HCT116 (cell line): ENCODE data around the gene UBA6. TPM values are rescaled to one million over a fixed set of nuclear protein-coding genes. Genes with fewer than 3 reads are reported as not detected.

ENCODE experiments used
- ATAC-seq: fragments of 200-7000 bp; cut with Tn5 transposase; 2 replicates; pipeline ENCODE4 v1.9.1; 2020; ENCODE audit warnings: mild to moderate bottlenecking, moderate library complexity
- BruUV-seq: library from RNA; stranded (reverse); fragments of 400-500 nt; replicated peaks from 2 replicates; lab custom pipeline; 2021; lab: Mats Ljungman, UMichigan
- CTCF ChIA-PET: fragments of 300-600 bp; sonication (Branson Sonifier 250); formaldehyde crosslinking; loops from one replicate; lab custom pipeline; 2021; ENCODE audit warnings: antibody characterized with exemption; lab: Charles Lee
- POLR2A ChIA-PET: fragments of 300-600, 350-600 bp; sonication (Branson Sonifier 250); formaldehyde crosslinking; loops from one replicate; lab custom pipeline; 2021; ENCODE audit warnings: antibody characterized with exemption; lab: Charles Lee
- RAD21 ChIA-PET, 2 experiments: fragments of 300-600 bp; sonication (Branson Sonifier 250); formaldehyde crosslinking; loops; one replicate each; lab custom pipeline; 2023; ENCODE audit warnings: low total read pairs in 2 of 2; ENCODE audit not compliant: uncharacterized antibody in 2 of 2, unreplicated experiment in 2 of 2, low non-redundant PET in 1 of 2; lab: Charles Lee
- DNase-seq: peaks from one replicate; pipeline ENCODE4 v3.0.0-alpha.2; 2010; ENCODE audit warnings: low read depth, low spot score
- H2AFZ ChIP-seq: fragments of 200-600 bp; shearing (Covaris generic), sonication (generic); 2 replicates; pipeline ENCODE4 v1.6.1; 2017; ENCODE audit warnings: low read depth, mixed run types, mixed read lengths, antibody characterized with exemption, low read length; ENCODE audit not compliant: poor library complexity, severe bottlenecking
- H3K27ac ChIP-seq: 2 replicates; pipeline ENCODE4 v1.5.1; 2012; ENCODE audit warnings: low read depth, low read length
- H3K27me3 ChIP-seq: fragments of 200-600 bp; sonication (generic); 2 replicates; pipeline ENCODE4 v1.6.1; 2016; ENCODE audit warnings: mixed run types, low read length, mixed read lengths; ENCODE audit not compliant: insufficient read depth
- H3K36me3 ChIP-seq, 2 experiments: fragments of 200-500 bp in 1 of 2; fragments of 200-600 bp in 1 of 2; sonication (Bioruptor generic) in 1 of 2; sonication (generic) in 1 of 2; 2 replicates each; pipeline versions ENCODE4 v1.5.1 to v1.6.1; 2014 to 2016; ENCODE audit warnings: low read length in 2 of 2, inconsistent platforms in 1 of 2, mixed read lengths in 1 of 2, mixed run types in 1 of 2; ENCODE audit not compliant: insufficient read depth in 2 of 2, control insufficient read depth in 1 of 2
- H3K4me1 ChIP-seq, 2 experiments: fragments of 200-600 bp in 1 of 2; sonication (generic) in 1 of 2; 2 replicates each; pipeline versions ENCODE4 v1.5.1 to v1.6.1; 2012 to 2017; ENCODE audit warnings: low read length in 2 of 2, inconsistent platforms in 1 of 2, mild to moderate bottlenecking in 1 of 2, mixed read lengths in 1 of 2, mixed run types in 1 of 2, moderate library complexity in 1 of 2; ENCODE audit not compliant: insufficient read depth in 2 of 2, control insufficient read depth in 1 of 2
- H3K4me2 ChIP-seq: fragments of 200-600 bp; sonication (generic); 2 replicates; pipeline ENCODE4 v1.6.1; 2017; ENCODE audit warnings: mixed run types, low read length, mixed read lengths
- H3K4me3 ChIP-seq, 2 experiments: fragments of 200-600 bp in 1 of 2; sonication (generic) in 1 of 2; replicated peaks in 1 of 2; 2 replicates each; pipeline ENCODE4 v1.5.1; 2011 to 2016; ENCODE audit warnings: low read length in 2 of 2, control low read depth in 1 of 2, low read depth in 1 of 2, mild to moderate bottlenecking in 1 of 2, mixed read lengths in 1 of 2, mixed run types in 1 of 2
- H3K79me2 ChIP-seq: fragments of 200-600 bp; sonication (generic); 2 replicates; pipeline ENCODE4 v1.6.1; 2017; ENCODE audit warnings: mild to moderate bottlenecking, mixed run types, low read length, moderate library complexity, mixed read lengths; ENCODE audit not compliant: insufficient read depth
- H3K9ac ChIP-seq: fragments of 200-600 bp; sonication (generic); 2 replicates; pipeline ENCODE4 v1.6.1; 2016; ENCODE audit warnings: low read length, mixed read lengths
- H3K9me2 ChIP-seq: fragments of 200-600 bp; sonication (generic), shearing (Covaris generic); 2 replicates; pipeline ENCODE4 v1.6.1; 2017; ENCODE audit warnings: mixed run types, mild to moderate bottlenecking, moderate library complexity; ENCODE audit not compliant: insufficient read depth
- H3K9me3 ChIP-seq, 2 experiments: fragments of 200-500 bp in 1 of 2; fragments of 200-600 bp in 1 of 2; sonication (Bioruptor generic) in 1 of 2; sonication (generic) in 1 of 2; 2 replicates each; pipeline ENCODE4 v1.6.1; 2014 to 2017; ENCODE audit warnings: low read length in 2 of 2, mixed read lengths in 2 of 2, inconsistent platforms in 1 of 2, low read depth in 1 of 2, mild to moderate bottlenecking in 1 of 2, mixed run types in 1 of 2, moderate library complexity in 1 of 2; ENCODE audit not compliant: control insufficient read depth in 1 of 2, insufficient read depth in 1 of 2
- H4K20me1 ChIP-seq: fragments of 200-600 bp; sonication (generic), shearing (Covaris generic); 2 replicates; pipeline ENCODE4 v1.6.1; 2017; ENCODE audit warnings: mixed run types, mild to moderate bottlenecking, moderate library complexity; ENCODE audit not compliant: insufficient read depth
- CEBPB ChIP-seq: IDR thresholded peaks from 2 replicates; pipeline ENCODE4 v1.6.1; 2012; ENCODE audit warnings: low read depth
- EZH2 ChIP-seq: fragments of 200-600 bp; sonication (generic); IDR thresholded peaks from 2 replicates; pipeline ENCODE4 v1.6.1; 2017; ENCODE audit warnings: antibody characterized with exemption, mixed run types
- EZH2phosphoT487 ChIP-seq: fragments of 200-600 bp; IDR thresholded peaks from 2 replicates; pipeline ENCODE4 v1.6.1; 2018; ENCODE audit warnings: antibody characterized with exemption, borderline replicate concordance
- FOSL1 ChIP-seq: IDR thresholded peaks from 2 replicates; pipeline ENCODE4 v1.6.1; 2012; ENCODE audit warnings: low read depth
- POLR2A ChIP-seq: IDR thresholded peaks from 2 replicates; pipeline ENCODE4 v1.7.0; 2011; ENCODE audit warnings: borderline replicate concordance; ENCODE audit not compliant: insufficient read depth, insufficient read length; ENCODE audit errors: extremely low read depth
- POLR2AphosphoS5 ChIP-seq: IDR thresholded peaks from 2 replicates; pipeline ENCODE4 v1.6.1; 2011; ENCODE audit warnings: mild to moderate bottlenecking, low read depth, low read length, moderate library complexity
- RAD21 ChIP-seq: IDR thresholded peaks from 2 replicates; pipeline ENCODE4 v1.6.1; 2012; ENCODE audit warnings: low read depth, mild to moderate bottlenecking
- ZFX ChIP-seq: fragments of 450-650 bp; IDR thresholded peaks from 2 replicates; pipeline ENCODE4 v1.6.1; 2017
- ZNF274 ChIP-seq: fragments of 200-500 bp; sonication (Bioruptor generic); IDR thresholded peaks from 2 replicates; pipeline ENCODE4 v1.6.1; 2014; ENCODE audit warnings: mild to moderate bottlenecking, low read depth, low read length, inconsistent platforms
- intact Hi-C: fragments of 100-400 bp; cut with micrococcal nuclease; formaldehyde crosslinking; loops from 2 replicates; pipeline ENCODE4 v1.10.0; 2022
- total RNA-seq: library from RNA; stranded (reverse); gene quantifications from one replicate; pipeline ENCODE4 v1.2.1, GENCODE V29; 2021; ENCODE audit not compliant: unreplicated experiment
- TF ChIP-seq, protein P1 (sequence below): IDR thresholded peaks from 2 replicates; pipeline ENCODE4 v1.6.1; 2012
- TF ChIP-seq, protein P2 (sequence below): IDR thresholded peaks from 2 replicates; pipeline ENCODE4 v1.6.1; 2012
- TF ChIP-seq, protein P3 (sequence below), 3 experiments: fragments of 200-600 bp in 1 of 3; sonication (generic) in 1 of 3; IDR thresholded peaks in 2 of 3; conservative IDR thresholded peaks in 1 of 3; 2 replicates each; pipeline ENCODE4 v1.5.1; 2012 to 2017; ENCODE audit warnings: low read depth in 2 of 3, low read length in 2 of 3, antibody characterized with exemption in 1 of 3, borderline replicate concordance in 1 of 3, control low read depth in 1 of 3, mild to moderate bottlenecking in 1 of 3, mixed read lengths in 1 of 3, mixed run types in 1 of 3, moderate library complexity in 1 of 3; ENCODE audit not compliant: insufficient read depth in 1 of 3

The UBA6 gene
- total RNA-seq, 1 experiment from 2014 or later: 98.9 TPM

DNA sequence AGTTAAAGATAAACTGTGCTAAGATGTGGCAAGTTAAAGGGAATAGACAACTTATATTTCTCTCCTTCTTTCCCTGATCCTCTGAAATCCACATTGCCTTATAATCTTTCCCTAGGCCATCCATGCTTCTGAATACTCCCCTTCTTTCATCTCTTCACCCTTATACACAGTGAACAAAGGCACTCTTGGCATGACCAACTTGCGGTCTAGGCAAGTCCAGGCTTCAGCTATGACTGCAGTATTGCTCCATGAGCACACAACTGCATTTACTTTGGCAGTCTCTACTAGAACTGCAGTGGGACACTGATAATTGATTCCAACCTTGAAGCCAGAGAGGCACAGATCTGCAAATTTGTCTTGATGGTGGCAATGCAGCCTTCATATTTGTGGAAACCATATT, 24.2 kb upstream of the UBA6 start:
- POLR2A ChIA-PET: no interaction called here
- Histone ChIP-seq H2AFZ (no peak overlapping the region), H3K4me2 (no peak overlapping the region), H3K4me3 (no peak overlapping the region), H4K20me1 (no peaks in the 10 kb centered on the region), H3K79me2 (no peaks in the 10 kb centered on the region), H3K27ac (no peak overlapping the region), H3K36me3 (no peaks in the 10 kb centered on the region), H3K27me3 (no peaks in the 10 kb centered on the region), H3K4me1 (peaks cover 14 to 43% of the 10 kb centered on the region in 2 experiments), H3K9ac (no peak overlapping the region), H3K9me2 (no peaks in the 10 kb centered on the region), H3K9me3 (no peaks in the 10 kb centered on the region; a peak in 1 of 4 replicates)
- no TSS peak for BruUV-seq
- TF ChIP-seq EZH2phosphoT487: no peak
- TF ChIP-seq ZFX: no peak
- TF ChIP-seq EZH2: no peak
- TF ChIP-seq, protein P1, sequence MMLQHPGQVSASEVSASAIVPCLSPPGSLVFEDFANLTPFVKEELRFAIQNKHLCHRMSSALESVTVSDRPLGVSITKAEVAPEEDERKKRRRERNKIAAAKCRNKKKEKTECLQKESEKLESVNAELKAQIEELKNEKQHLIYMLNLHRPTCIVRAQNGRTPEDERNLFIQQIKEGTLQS: no peak
- RAD21 ChIA-PET: no interaction called here
- ATAC-seq (no peak), DNase-seq (no peak)
- CTCF ChIA-PET: interaction anchor here (0.9 kb wide), 1 partner anchor 10 kb away, joined by 3 read pairs; no protein-coding TSS in a partner anchor
- intact Hi-C loops: no loop called here

DNA sequence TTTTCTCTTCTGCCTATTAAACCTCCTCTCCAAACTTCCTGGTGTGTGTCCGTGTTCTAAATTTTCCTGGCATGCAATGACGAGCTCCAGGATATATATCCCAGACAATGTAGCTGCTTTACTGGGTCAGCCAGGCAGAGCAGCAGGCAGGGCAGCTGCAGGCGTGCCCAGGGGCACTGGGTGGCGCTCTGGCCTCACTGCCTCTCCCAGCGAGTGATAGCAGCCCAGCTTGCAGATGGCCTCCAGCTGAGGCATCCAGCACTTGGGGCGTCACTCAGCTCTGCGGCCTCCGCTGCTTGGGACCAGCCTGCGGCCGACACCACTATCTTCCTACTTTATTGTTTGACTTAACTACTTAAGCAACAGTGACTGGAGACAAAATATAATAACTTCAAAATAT, 23.0 kb upstream of the UBA6 start:
- CTCF ChIA-PET: interaction anchor here (1.4 kb wide), 1 partner anchor 23 kb away, joined by 4 read pairs; no protein-coding TSS in a partner anchor
- DNase-seq (no peak), ATAC-seq (peak; percentile 52; the same call in 1 of the 2 replicates)
- Histone ChIP-seq H3K9me2 (no peaks in the 10 kb centered on the region), H3K4me1 (peaks cover 14 to 47% of the 10 kb centered on the region in 2 experiments), H2AFZ (no peak overlapping the region), H3K36me3 (no peaks in the 10 kb centered on the region), H3K4me3 (no peak overlapping the region), H3K4me2 (no peak overlapping the region), H3K9me3 (no peaks in the 10 kb centered on the region; a peak in 1 of 4 replicates), H3K9ac (no peak overlapping the region), H3K27ac (no peak overlapping the region), H4K20me1 (no peaks in the 10 kb centered on the region), H3K79me2 (no peaks in the 10 kb centered on the region), H3K27me3 (no peaks in the 10 kb centered on the region)
- POLR2A ChIA-PET: no interaction called here
- TF ChIP-seq RAD21: peak; percentile 42
- TF ChIP-seq POLR2A: no peak
- TF ChIP-seq CEBPB: no peak
- no peak for TF ChIP-seq ZNF274
- TF ChIP-seq, protein P2, sequence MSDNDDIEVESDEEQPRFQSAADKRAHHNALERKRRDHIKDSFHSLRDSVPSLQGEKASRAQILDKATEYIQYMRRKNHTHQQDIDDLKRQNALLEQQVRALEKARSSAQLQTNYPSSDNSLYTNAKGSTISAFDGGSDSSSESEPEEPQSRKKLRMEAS: no peak
- TF ChIP-seq FOSL1: no peak
- no peak for TF ChIP-seq POLR2AphosphoS5
- TF ChIP-seq, protein P3, sequence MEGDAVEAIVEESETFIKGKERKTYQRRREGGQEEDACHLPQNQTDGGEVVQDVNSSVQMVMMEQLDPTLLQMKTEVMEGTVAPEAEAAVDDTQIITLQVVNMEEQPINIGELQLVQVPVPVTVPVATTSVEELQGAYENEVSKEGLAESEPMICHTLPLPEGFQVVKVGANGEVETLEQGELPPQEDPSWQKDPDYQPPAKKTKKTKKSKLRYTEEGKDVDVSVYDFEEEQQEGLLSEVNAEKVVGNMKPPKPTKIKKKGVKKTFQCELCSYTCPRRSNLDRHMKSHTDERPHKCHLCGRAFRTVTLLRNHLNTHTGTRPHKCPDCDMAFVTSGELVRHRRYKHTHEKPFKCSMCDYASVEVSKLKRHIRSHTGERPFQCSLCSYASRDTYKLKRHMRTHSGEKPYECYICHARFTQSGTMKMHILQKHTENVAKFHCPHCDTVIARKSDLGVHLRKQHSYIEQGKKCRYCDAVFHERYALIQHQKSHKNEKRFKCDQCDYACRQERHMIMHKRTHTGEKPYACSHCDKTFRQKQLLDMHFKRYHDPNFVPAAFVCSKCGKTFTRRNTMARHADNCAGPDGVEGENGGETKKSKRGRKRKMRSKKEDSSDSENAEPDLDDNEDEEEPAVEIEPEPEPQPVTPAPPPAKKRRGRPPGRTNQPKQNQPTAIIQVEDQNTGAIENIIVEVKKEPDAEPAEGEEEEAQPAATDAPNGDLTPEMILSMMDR (IDR thresholded peaks at IDR 0.05 in 2 of 3, conservative IDR thresholded peaks at IDR 0.05 in 1 of 3; ENCODE audit: borderline replicate concordance in 1 of 3, insufficient read depth in 1 of 3, low read depth in 2 of 3, low read length in 2 of 3): peak in 2 of 3 experiments; percentile 33 to 46; a peak in 4 of 6 replicates
- intact Hi-C loops: no loop called here
- RAD21 ChIA-PET: no interaction called here
- no TSS peak for BruUV-seq
